GM18867 (cell line): ENCODE results near the gene NAALADL2.
"Not testable (repeated sequence)": the region's sequence is repeated elsewhere in the genome, so short reads cannot be mapped to it uniquely, and the experiment has no call there.

Source experiments
- ATAC-seq: cut with Tn5 transposase; IDR thresholded peaks from one replicate; pipeline ENCODE4 v1.9.1; 2021; ENCODE audit warnings: mild to moderate bottlenecking, moderate library complexity; ENCODE audit not compliant: unreplicated experiment

NAALADL2 gene

DNA sequence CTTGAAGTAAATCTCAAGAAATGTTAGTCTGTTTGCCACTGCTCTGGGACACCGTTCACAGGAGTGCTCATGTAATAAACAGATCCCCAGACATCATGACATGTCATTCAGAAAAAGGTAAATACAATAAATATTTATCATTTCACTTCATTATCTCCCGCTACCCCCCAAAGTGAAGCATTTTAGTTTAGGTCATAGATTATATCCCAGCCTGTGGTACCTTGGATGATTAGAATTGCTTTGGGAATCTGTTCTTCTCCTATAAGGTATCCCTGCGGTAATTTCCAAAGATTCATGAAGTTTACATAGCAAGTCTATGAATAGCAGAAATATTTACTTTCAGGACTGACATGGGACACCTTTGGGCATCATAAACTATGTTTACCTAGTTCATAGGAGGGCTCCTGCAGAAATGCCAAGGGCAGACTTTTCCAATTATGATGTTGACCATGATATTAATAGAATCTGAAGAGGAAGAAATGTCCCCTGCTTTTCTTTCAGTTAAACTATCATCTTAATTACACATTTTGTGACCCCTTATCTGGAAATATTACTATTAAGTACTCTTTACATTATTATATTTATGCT lies 268.0 kb downstream of the NAALADL2 start:
- no peak for ATAC-seq

DNA sequence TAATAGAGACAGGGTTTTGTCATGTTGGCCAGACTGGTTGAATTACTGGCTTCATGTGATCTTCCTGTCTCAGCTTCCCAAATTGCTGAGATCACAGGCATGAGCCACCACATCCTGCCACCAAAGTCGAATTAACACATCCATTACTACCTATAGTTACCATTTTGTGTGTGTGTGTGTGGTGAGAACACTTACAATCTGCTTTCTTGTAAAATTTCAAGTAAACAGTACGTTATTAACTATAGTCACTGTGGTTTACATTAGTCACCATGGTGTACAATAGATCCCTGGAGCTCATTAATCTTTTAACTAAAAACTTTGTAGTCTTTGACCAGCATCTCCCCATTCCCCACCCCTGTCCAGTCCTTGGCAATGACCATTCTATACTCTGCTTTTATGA lies 270.0 kb downstream of the NAALADL2 start:
- ATAC-seq = no peak

DNA sequence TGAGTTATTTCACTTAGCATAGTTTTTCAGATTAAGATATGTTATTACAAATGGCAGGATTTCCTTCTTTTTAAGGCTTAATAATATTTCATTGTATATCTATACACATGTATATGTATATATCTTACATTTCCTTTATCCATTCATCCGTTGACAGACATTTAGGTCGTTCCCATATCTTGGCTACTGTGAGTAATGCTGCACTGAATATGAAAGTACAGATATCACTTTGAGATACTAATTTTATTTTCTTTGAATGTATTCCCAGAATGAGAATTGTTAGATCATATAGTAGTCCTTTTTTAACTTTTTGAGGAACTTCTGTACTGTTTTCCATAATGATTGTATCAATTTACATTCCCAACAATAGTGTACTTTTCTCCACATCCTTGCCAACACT lies 270.4 kb downstream of the NAALADL2 start:
- ATAC-seq = no peak

GRCh38 chr3:175131866-175132265 lies 272.7 kb downstream of the NAALADL2 start:
- not testable (repeated sequence) for ATAC-seq

- ATAC-seq = not testable (repeated sequence)
These were observed 273.6 kb downstream of the NAALADL2 start for GRCh38 chr3:175132706-175133105.

DNA sequence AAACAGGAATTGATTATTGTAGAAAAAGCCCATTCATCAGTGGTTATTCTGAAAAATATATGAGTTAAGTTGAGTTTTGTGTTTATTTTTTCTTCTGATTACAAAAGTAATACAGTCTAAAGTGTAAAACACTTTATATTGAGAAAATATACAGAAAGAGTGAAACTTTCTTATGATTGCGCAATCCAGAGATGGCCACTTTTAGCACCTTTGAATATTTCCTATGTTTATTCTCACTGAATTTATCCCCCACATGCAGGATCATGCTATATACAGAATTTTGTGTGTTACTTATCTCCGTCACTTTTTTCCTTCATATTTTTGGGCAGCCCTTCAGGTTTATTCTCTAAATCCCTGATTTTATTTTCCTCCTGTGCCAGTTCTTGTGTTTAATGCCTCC lies 285.2 kb downstream of the NAALADL2 start:
- ATAC-seq = no peak

DNA sequence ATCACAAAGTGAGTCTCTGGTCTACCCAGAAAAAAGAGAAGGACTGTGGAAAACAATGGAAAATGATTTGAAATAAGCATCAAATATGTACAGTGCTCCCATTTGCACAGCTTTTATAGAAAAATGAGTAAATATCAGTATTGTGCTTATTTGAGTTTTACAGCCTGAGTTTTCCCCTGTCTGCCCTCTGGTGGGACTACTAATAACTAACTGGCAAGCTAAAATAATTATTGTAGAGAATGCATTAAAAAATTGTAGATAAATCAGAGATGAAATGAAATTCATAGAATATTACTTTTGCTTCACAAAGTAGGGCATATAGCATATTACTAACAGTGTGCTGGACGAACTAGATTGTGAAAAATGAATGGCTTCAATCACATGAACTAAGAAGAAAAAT lies 287.1 kb downstream of the NAALADL2 start:
- no peak for ATAC-seq

GRCh38 chr3:175149675-175150074 lies 290.5 kb downstream of the NAALADL2 start:
- ATAC-seq = peak; percentile 94

DNA sequence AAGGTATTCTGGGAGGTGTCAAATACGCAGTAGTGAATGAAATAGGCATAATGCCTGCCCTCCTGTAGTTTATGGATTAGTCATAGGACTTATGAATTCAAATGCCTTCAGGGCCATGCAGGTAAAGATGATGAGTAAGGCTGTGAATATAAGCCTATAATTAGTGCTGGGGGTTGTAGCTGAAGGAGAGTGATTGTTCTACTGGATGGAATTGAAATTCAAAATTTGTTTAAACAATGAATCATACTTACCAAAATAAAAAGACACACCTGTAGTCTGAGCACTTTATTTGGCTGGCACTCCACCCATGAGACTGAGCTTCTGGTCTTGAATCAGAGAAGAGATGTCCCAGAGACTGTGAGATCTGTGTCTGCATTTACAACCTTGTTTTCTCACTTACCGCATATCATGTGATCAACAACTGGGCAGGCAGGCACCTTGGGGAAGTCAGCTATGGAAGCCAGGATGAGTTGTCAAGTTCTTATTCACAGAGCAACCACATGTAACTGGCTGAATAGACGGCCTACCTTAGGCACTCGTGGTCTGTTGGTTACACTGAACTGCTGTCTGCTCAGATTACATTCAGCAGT lies 291.8 kb downstream of the NAALADL2 start:
- no peak for ATAC-seq

GRCh38 chr3:175153595-175153994 lies 294.5 kb downstream of the NAALADL2 start:
- no peak for ATAC-seq

DNA sequence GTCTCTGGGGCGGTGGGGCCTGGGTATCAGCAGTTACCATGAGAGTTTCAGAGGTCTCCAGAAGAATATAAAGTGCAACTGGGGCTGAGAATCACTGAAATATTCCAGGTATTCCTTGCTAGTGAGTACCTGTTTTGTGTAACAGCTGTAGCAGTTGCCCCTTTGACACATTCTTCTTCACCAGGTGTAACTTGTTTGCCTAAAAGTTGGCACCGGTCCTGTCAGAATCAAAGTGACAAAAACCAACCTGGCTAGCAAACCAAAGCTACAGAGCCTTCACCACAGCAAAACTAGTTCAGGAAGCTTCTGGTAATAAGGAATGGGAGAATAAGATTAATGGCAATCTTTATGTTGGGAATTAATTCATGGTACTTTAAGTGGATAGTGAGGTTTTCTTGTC lies 296.0 kb downstream of the NAALADL2 start:
- no peak for ATAC-seq

DNA sequence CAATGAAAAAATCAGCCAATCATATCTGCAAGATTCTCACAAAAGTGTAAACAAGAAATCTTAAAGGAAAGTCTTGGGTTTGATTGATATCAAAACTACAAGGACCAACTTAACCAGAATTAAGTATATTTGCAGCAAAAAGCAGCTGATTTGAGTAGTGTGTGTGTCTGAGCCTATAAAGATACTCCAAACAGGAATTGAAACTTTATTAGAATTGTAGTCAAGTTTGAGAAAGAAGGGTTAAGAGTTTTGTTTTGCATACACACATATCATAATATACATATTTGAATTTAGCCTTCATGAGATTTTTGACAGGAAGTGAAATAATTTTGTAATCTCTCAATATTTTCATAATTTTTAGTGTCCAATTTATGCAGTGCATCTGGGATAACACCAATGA lies 300.1 kb downstream of the NAALADL2 start:
- no peak for ATAC-seq

- ATAC-seq = no peak
These were observed 302.2 kb downstream of the NAALADL2 start for GRCh38 chr3:175161291-175161690.

DNA sequence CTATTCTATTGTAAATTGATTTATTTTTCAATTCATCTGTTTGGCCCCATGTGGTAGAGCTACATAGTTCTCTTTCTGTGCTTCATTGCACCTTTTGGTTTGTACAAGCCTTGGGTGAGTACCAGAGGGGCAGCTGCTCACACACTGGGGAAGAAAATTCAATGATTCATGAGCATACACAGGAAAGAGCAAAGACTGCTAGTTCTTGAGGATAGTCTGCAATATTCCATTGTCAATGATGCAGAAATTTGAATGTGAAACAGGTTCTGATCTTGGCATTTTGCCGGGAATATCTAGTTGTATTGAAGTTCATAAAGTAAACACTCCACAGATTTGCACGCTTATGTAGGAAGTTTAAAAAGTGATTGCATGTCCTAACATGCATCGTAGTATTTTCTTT lies 304.6 kb downstream of the NAALADL2 start:
- no peak for ATAC-seq

DNA sequence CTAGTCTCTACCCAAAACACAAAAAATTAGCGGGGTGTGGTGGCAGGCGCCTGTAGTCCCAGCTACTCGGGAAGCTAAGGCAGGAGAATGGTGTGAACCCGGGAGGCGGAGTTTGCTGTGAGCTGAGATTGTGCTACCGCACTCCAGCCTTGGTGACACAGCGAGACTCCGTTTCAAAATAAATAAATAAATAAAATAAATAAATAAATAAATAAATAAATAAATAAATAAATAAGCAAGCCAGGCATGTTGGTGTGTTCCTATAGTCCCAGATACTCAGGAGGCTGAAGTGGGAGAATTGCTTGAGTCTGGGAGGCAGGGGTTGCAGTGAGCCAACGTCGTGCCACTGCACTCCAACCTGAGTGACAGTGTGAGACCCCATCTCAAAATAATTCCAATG lies 314.0 kb downstream of the NAALADL2 start:
- ATAC-seq = not testable (repeated sequence)

GRCh38 chr3:175176556-175176955 lies 317.4 kb downstream of the NAALADL2 start:
- no peak for ATAC-seq

DNA sequence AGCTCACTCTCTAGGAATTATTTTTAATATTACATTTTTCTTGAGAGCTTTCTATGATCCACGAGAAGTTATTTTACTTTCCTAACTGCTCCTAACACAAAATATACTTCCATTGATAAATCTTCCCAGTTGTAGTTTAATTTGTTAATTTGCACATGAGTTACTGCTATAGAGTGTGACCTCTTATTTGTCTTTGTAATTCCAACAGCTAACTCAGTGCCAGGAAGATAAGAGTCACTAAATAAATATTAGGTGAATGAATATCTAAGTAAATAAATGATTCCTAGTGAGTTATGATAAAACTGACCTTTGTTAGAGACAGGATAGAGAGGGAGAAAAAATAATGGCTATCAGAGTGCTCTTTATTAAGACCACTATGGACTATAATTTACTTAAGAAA lies 319.9 kb downstream of the NAALADL2 start:
- no peak for ATAC-seq

- ATAC-seq = no peak
These were observed 325.3 kb downstream of the NAALADL2 start for GRCh38 chr3:175184392-175184791.

DNA sequence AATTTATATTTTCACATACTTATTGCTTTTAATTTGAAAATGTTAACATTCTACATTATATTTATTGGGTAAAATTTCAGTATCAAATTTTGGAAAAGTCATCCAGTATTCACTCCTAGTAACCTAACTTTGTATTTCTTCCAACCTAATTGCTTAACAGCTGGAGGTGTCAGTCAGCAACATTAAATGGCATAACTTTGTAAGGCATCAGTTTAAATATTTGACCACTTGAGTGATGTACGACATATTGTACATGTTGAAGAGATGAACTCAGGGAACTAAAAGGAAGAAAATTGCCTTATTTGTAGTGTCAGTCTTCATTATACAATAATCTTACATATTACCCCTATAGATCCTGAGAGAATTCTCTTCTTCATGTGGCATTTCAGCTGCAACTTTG lies 326.8 kb downstream of the NAALADL2 start:
- no peak for ATAC-seq

DNA sequence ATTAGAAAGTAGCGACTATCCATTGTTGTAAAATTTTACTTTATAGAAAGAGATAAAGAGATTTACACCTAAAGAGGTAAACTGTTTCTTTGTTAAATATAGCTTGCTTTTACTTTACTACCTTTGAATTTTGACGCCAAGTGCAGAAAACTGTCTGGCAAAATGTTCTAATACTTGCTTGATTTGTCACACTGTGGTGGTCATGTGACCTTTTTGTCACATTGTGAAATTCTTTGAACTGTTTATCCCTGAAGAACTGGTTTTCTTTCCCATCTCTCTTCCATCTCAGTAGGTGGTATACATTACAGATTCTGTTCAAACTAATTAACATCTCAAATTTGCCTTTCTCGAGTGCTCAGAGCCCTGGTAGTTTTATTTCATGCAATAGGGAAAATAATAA lies 327.4 kb downstream of the NAALADL2 start:
- ATAC-seq = no peak

DNA sequence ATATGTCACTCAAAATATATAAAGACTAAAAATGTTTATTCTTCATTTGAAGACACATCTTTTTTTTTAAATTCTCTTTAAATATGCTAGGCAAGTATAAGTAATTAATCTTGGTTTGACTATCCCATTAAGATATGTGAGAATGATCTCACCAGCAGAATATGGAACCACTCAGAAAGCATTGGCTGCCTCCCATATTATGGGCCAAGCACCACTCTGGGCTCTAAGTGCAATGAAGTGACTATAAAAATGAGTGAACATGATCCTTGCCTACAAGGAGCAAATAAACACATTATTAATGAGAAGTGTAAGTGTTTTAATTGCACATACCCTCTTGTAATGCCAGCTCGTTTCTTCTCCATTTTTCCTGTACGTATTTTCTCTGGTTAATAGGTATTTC lies 328.5 kb downstream of the NAALADL2 start:
- ATAC-seq = no peak

DNA sequence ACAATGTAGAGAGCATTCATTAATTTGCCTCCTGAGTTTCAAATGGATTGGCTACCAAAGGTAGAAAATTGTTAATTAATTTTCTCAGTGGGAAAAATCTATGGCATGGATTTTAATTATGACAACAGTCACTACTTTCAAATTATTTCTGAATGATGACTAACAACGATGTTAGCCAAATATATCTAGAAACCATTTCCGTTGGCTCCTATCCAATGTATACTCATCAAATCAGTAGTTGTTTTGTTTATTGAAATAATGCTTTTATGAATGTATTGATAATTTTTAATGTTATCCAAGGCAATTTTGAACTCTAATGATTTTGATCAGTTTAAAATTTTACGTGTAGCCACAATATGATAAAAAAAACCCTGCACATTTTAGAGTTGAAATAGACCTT lies 333.4 kb downstream of the NAALADL2 start:
- ATAC-seq = no peak
